Liver (tissue), 9 donors: Measurements from ENCODE around the gene LRCOL1. TPM values are rescaled to one million over a fixed set of nuclear protein-coding genes. Genes with fewer than 3 reads are reported as not detected.

Experiments
- DNase-seq: peaks from one replicate; pipeline ENCODE4 v3.0.0-alpha.2; 2017; ENCODE audit warnings: low spot score
- H3K27ac ChIP-seq, 2 donors: one replicate each; pipeline ENCODE4 v1.7.0; 2013; ENCODE audit warnings: inconsistent platforms in 2 of 2, low read length in 2 of 2, control low read depth in 1 of 2, low read depth in 1 of 2, mild to moderate bottlenecking in 1 of 2
- H3K27me3 ChIP-seq, 4 donors: one replicate each; pipeline versions ENCODE4 v1.6.1 to v1.7.0; 2013; ENCODE audit warnings: low read length in 3 of 4, inconsistent platforms in 1 of 4, mild to moderate bottlenecking in 1 of 4, moderate library complexity in 1 of 4; ENCODE audit not compliant: control insufficient read depth in 4 of 4, insufficient read depth in 4 of 4
- H3K36me3 ChIP-seq, 4 donors: one replicate each; pipeline versions ENCODE4 v1.6.1 to v1.7.0; 2013; ENCODE audit warnings: low read length in 3 of 4, mild to moderate bottlenecking in 3 of 4, low read depth in 1 of 4, moderate library complexity in 1 of 4; ENCODE audit not compliant: control insufficient read depth in 4 of 4, insufficient read depth in 3 of 4
- H3K4me1 ChIP-seq, 4 donors: one replicate each; pipeline versions ENCODE4 v1.6.1 to v1.7.0; 2013; ENCODE audit warnings: low read length in 3 of 4, mild to moderate bottlenecking in 3 of 4, moderate library complexity in 1 of 4; ENCODE audit not compliant: control insufficient read depth in 4 of 4, insufficient read depth in 4 of 4
- H3K4me3 ChIP-seq, 3 donors: one replicate each; pipeline versions ENCODE4 v1.6.1 to v1.7.0; 2013; ENCODE audit warnings: low read length in 3 of 3, control low read depth in 1 of 3, low read depth in 1 of 3, mild to moderate bottlenecking in 1 of 3
- H3K9ac ChIP-seq, 2 donors: one replicate each; pipeline ENCODE4 v1.7.0; 2013; ENCODE audit warnings: low read length in 2 of 2, mild to moderate bottlenecking in 2 of 2, moderate library complexity in 2 of 2, control low read depth in 1 of 2, low read depth in 1 of 2
- H3K9me3 ChIP-seq, 4 donors: one replicate each; pipeline versions ENCODE4 v1.6.1 to v1.7.0; 2013; ENCODE audit warnings: low read length in 3 of 4; ENCODE audit not compliant: control insufficient read depth in 4 of 4
- EGR1 ChIP-seq, 2 donors: IDR thresholded peaks; 2 replicates each; pipeline ENCODE4 v1.6.1; 2016 to 2018; ENCODE audit warnings: antibody characterized with exemption in 2 of 2, low read depth in 2 of 2
- FOXA1 ChIP-seq: IDR thresholded peaks from 2 replicates; pipeline ENCODE4 v1.6.1; 2016; ENCODE audit warnings: antibody characterized with exemption
- FOXA2 ChIP-seq: IDR thresholded peaks from 2 replicates; pipeline ENCODE4 v1.6.1; 2016; ENCODE audit warnings: antibody characterized with exemption
- GABPA ChIP-seq, 2 donors: IDR thresholded peaks in 1 of 2; conservative IDR thresholded peaks in 1 of 2; 2 replicates each; pipeline ENCODE4 v1.6.1; 2016; ENCODE audit warnings: antibody characterized with exemption in 2 of 2, mild to moderate bottlenecking in 1 of 2, moderate library complexity in 1 of 2
- HNF4A ChIP-seq, 2 donors: conservative IDR thresholded peaks; 2 replicates each; pipeline ENCODE4 v1.6.1; 2016; ENCODE audit warnings: antibody characterized with exemption in 2 of 2, mild to moderate bottlenecking in 2 of 2
- HNF4G ChIP-seq: IDR thresholded peaks from 2 replicates; pipeline ENCODE4 v1.6.1; 2016; ENCODE audit warnings: antibody characterized with exemption
- JUND ChIP-seq, 2 donors: IDR thresholded peaks; 2 replicates each; pipeline ENCODE4 v1.6.1; 2016; ENCODE audit warnings: antibody characterized with exemption in 2 of 2
- NR2F2 ChIP-seq: IDR thresholded peaks from 2 replicates; pipeline ENCODE4 v1.6.1; 2016; ENCODE audit warnings: antibody characterized with exemption
- RAD21 ChIP-seq, 2 donors: IDR thresholded peaks; 2 replicates each; pipeline ENCODE4 v1.6.1; 2016; ENCODE audit warnings: antibody characterized with exemption in 2 of 2, mild to moderate bottlenecking in 2 of 2
- REST ChIP-seq: IDR thresholded peaks from 2 replicates; pipeline ENCODE4 v1.6.1; 2016; ENCODE audit warnings: antibody characterized with exemption, mild to moderate bottlenecking
- RXRA ChIP-seq, 2 donors: IDR thresholded peaks; 2 replicates each; pipeline ENCODE4 v1.6.1; 2017 to 2018; ENCODE audit warnings: antibody characterized with exemption in 2 of 2, mild to moderate bottlenecking in 1 of 2
- SP1 ChIP-seq: IDR thresholded peaks from 2 replicates; pipeline ENCODE4 v1.6.1; 2018; ENCODE audit warnings: antibody characterized with exemption, mild to moderate bottlenecking
- TAF1 ChIP-seq: conservative IDR thresholded peaks from 2 replicates; pipeline ENCODE4 v1.6.1; 2016; ENCODE audit warnings: antibody characterized with exemption, mild to moderate bottlenecking
- YY1 ChIP-seq: IDR thresholded peaks from 2 replicates; pipeline ENCODE4 v1.6.1; 2016; ENCODE audit warnings: antibody characterized with exemption, mild to moderate bottlenecking
- ZBTB33 ChIP-seq: IDR thresholded peaks from 2 replicates; pipeline ENCODE4 v1.6.1; 2016; ENCODE audit warnings: antibody characterized with exemption
- WGBS: extraction: QIAGEN DNeasy Blood & Tissue Kit; methylation state at CpG from one replicate; pipeline ENCODE4 v1.1.7; 2013; 5-methylcytosine and 5-hydroxymethylcytosine counted together
- polyA plus RNA-seq, 2 donors: library from polyadenylated mRNA; stranded (reverse) in 1 of 2; unstranded in 1 of 2; fragments of 200-250 nt in 1 of 2; fragments of >200 nt in 1 of 2; fragmentation: Nextera tagmentation in 1 of 2; extraction: Ambion mirVana in 1 of 2; gene quantifications; one replicate each; pipeline versions ENCODE4 v1.2.1 to v1.2.3, GENCODE V29; 2013 to 2015
- total RNA-seq, 2 donors: library from RNA; depleted of rRNA; stranded (reverse); fragments of >200 nt; gene quantifications; one replicate each; pipeline ENCODE4 v1.2.3, GENCODE V29; 2014
- TF ChIP-seq, protein P1 (sequence below): IDR thresholded peaks from 2 replicates; pipeline ENCODE4 v1.6.1; 2016; ENCODE audit warnings: antibody characterized with exemption
- TF ChIP-seq, protein P2 (sequence below): IDR thresholded peaks from 2 replicates; pipeline ENCODE4 v1.6.1; 2016; ENCODE audit warnings: antibody characterized with exemption
- TF ChIP-seq, protein P3 (sequence below): fragments of 150-350 bp; IDR thresholded peaks from 2 replicates; pipeline ENCODE4 v1.5.1; 2017; ENCODE audit warnings: improper control_type of control experiment, low read depth, low read length; ENCODE audit not compliant: missing input control
- donor health status: healthy.
- donor health status: healthy.
- donor health status: healthy.
- donor health status: healthy.
- donor health status: healthy.

The LRCOL1 gene
- total and polyA plus RNA-seq, 4 donors: 2.6 to 40.7 (median 5.9) TPM; not detected in 1

- Histone ChIP-seq H3K36me3 (peaks cover 11 to 60% (median 38%) of the 10 kb centered on the region in 4 donors), H3K9me3 (no peaks in the 10 kb centered on the region), H3K4me1 (no peaks in the 10 kb centered on the region), H3K27me3 (no peaks in the 10 kb centered on the region), H3K4me3 (no peak overlapping the region), H3K9ac (no peak overlapping the region), H3K27ac (no peak overlapping the region)
- WGBS: 96% methylated on average over 27 of the region's 27 CpGs
- DNase-seq: no peak
- no peak for TF ChIP-seq FOXA2
- no peak for TF ChIP-seq SP1
- TF ChIP-seq JUND (IDR thresholded peaks at IDR 0.05): no peak
- no peak for TF ChIP-seq ZBTB33
- no peak for TF ChIP-seq HNF4A (conservative IDR thresholded peaks at IDR 0.05)
- TF ChIP-seq NR2F2: no peak
- TF ChIP-seq, protein P1, sequence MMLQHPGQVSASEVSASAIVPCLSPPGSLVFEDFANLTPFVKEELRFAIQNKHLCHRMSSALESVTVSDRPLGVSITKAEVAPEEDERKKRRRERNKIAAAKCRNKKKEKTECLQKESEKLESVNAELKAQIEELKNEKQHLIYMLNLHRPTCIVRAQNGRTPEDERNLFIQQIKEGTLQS: no peak
- no peak for TF ChIP-seq HNF4G
- no peak for TF ChIP-seq REST
- no peak for TF ChIP-seq YY1
- no peak for TF ChIP-seq FOXA1
- TF ChIP-seq TAF1: no peak
- TF ChIP-seq RXRA (IDR thresholded peaks at IDR 0.05): no peak
- no peak for TF ChIP-seq EGR1 (IDR thresholded peaks at IDR 0.05; ENCODE audit: low read depth in 2 of 2)
- no peak for TF ChIP-seq RAD21 (IDR thresholded peaks at IDR 0.05)
- TF ChIP-seq, protein P2, sequence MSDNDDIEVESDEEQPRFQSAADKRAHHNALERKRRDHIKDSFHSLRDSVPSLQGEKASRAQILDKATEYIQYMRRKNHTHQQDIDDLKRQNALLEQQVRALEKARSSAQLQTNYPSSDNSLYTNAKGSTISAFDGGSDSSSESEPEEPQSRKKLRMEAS: no peak
- TF ChIP-seq, protein P3, sequence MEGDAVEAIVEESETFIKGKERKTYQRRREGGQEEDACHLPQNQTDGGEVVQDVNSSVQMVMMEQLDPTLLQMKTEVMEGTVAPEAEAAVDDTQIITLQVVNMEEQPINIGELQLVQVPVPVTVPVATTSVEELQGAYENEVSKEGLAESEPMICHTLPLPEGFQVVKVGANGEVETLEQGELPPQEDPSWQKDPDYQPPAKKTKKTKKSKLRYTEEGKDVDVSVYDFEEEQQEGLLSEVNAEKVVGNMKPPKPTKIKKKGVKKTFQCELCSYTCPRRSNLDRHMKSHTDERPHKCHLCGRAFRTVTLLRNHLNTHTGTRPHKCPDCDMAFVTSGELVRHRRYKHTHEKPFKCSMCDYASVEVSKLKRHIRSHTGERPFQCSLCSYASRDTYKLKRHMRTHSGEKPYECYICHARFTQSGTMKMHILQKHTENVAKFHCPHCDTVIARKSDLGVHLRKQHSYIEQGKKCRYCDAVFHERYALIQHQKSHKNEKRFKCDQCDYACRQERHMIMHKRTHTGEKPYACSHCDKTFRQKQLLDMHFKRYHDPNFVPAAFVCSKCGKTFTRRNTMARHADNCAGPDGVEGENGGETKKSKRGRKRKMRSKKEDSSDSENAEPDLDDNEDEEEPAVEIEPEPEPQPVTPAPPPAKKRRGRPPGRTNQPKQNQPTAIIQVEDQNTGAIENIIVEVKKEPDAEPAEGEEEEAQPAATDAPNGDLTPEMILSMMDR: no peak
- no peak for TF ChIP-seq GABPA (IDR thresholded peaks at IDR 0.05 in 1 of 2, conservative IDR thresholded peaks at IDR 0.05 in 1 of 2)
Measured at GRCh38 chr12:132649226-132649945, 39.0 kb upstream of the LRCOL1 start.
